Left renal pelvis (tissue), 4 donors: ENCODE results near the gene CCT4. TPM values are rescaled to one million over a fixed set of nuclear protein-coding genes. Genes with fewer than 3 reads are reported as not detected.
"Not testable (repeated sequence)": the region's sequence is repeated elsewhere in the genome, so short reads cannot be mapped to it uniquely, and the experiment has no call there.

Source experiments
- DNase-seq, 4 donors: peaks; one replicate each; pipeline ENCODE4 v3.0.0-alpha.2; 2013; ENCODE audit warnings: low read depth in 4 of 4, low spot score in 3 of 4
- polyA plus RNA-seq, 4 donors: library from polyadenylated mRNA; unstranded; fragments of 120-200 nt; gene quantifications; one replicate each; pipeline ENCODE4 v1.2.1, GENCODE V29; 2013; ENCODE audit not compliant: insufficient read length in 4 of 4

CCT4 gene
- polyA plus RNA-seq, 4 donors, result 134 to 202 (median 174) TPM

GRCh38 chr2:61879351-61879750, 9.1 kb downstream of the CCT4 start:
- DNase-seq, result not testable (repeated sequence)

- DNase-seq, result no peak
Measured at GRCh38 chr2:61878761-61879160, 9.7 kb downstream of the CCT4 start.

GRCh38 chr2:61877571-61878245, 10.7 kb downstream of the CCT4 start:
- no peak for DNase-seq

DNA sequence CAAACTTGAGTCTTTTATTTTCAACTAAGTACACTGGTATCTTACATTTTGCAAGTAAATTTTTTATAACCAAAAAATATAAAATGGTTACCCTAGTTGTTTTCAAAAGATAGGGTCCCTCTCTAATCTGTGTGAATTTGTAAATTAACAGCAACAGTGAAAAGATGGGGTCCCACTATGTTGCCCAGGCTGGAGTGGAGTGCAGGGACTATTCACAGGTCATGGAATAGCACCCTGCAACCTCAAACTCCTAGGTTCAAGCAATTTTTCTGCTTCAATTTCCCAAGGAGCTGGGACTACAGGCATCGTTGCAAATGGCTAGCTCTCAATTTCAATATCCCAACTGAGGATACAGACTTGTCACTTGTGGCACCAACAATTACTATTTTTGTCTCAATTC, 12.1 kb downstream of the CCT4 start:
- DNase-seq, result no peak

DNA sequence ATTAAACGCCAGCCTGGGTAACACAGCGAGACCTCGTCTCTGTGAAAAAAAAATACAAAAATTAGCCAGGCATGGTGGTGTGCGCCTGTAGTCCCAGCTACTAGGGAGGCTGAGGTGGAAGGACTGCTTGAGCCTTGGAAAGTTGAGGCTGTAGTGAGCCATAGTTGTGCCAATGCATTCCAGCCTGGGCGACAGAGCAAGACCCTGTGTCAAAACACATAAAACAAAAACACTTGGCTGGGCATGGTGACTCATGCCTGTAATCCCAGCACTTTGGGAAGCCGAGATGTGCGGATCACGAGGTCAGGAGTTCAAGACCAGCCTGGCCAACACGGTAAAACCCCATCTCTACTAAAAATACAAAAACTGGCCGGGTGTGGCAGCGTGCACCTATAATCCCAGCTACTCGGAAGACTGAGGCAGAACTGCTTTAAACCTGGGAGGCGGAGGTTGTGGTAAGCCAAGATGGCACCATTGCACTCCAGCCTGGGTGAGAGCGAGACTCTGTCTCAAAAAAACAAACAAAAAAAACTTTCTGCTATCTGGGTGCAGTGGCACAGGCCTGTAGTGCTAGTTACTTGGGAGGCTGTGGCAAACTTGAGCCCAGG, 21.9 kb downstream of the CCT4 start:
- not testable (repeated sequence) for DNase-seq

DNA sequence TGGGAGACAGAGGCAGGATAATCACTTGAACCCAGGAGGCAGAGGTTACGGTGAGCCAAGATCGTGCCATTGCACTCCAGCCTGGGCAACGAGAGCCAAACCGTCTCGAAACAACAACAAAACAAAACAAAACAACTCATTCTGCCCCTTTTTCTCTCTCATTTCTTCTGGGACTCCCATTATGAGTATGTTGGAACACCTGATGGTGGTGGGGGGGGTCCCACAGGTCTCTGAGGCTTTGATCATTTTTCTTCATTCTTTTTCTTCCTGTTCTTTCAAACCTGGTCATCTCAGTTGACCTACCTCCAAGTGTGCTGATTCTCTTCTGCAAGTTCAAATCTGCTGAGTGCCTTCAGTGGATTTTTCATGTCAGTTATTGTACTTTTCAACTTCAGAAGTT, 26.4 kb downstream of the CCT4 start:
- no peak for DNase-seq

DNA sequence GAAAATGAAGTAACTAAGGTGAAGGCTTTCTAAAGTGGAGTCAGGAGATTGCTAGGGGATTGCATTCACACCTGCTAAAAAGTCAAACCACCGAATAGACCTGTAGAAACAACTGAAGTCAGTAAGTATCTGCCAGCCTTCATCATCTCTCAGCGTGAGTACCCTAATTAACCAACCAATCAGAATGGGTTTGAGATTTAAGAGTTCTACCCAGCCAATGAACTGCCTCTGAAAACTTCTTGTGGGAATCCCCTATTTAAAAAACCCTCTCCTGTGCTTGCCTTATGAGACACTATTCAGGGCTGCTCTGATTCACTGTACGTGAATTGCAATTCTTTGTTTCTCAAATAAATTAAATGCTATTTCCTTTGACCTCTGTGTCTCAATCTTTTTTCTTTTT, 31.2 kb downstream of the CCT4 start:
- no peak for DNase-seq

GRCh38 chr2:61855318-61855613, 33.2 kb downstream of the CCT4 start:
- peak in 1 of 4 donors; percentile 10 for DNase-seq

- peak; percentile 91 to 95 (median 92) for DNase-seq
Measured at GRCh38 chr2:61854564-61855317, 33.7 kb downstream of the CCT4 start.

GRCh38 chr2:61853847-61854563, 34.5 kb downstream of the CCT4 start, which contains the start of gene FAM161A:
FAM161A (minus strand) TSS chr2:61854060; CDS start chr2:61854041, 19 bp downstream.
- peak; percentile 78 to 87 (median 85) for DNase-seq

DNA sequence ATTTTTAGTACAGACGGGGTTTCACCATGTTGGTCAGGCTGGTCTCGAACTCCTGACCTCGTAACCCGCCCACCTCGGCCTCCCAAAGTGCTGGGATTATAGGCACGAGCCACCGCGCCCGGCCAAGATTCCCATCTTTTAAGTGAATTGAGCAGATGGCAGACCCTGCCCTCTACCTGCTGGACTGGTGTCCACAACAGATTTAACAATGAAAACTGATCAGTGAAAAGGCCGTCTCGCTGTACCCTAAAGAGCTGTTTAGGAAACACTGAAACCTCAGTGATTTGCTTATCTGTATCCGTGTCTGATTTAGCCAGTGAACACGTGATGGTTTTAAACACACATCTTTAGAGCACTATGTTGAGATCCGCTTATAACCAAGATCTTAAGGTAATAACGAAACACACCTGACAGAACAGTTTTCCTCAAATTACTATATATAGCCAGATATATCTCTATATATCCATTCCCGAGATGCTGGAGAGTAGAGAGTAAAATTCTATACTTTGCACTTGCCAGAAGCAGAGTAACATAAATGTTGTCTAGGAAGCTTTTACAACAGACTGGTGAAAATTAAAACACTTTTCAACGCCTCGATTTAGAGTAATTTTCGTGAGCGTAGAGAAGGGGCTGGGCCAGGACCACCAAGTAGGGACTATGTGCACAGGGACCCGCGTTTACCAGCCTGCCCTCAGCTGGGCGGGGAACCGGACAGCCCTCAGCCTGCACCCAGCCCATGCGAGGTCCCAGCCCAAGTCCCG, 35.2 kb downstream of the CCT4 start:
- peak in 2 of 4 donors; percentile 0 to 3 for DNase-seq

DNA sequence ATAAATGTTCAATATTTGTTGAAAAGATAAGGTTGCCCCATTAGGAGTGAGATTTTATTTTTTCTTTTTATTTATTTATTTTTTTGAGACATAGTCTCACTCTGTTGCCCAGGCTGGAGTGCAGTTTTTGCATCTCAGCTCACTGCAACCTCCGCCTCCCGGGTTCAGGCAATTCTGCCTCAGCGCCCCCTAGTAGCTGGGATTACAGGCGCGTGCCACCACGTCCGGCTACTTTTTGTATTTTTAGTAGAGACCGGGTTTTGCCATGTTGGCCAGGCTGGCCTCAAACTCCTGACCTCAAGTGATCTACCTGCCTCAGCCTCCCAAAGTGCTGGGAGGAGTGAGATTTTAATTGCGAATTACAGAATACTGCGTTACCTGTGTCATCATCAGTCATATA, 37.2 kb downstream of the CCT4 start:
- DNase-seq, result not testable (repeated sequence)

- no peak for DNase-seq
Measured at GRCh38 chr2:61845320-61845719, 43.1 kb downstream of the CCT4 start.

DNA sequence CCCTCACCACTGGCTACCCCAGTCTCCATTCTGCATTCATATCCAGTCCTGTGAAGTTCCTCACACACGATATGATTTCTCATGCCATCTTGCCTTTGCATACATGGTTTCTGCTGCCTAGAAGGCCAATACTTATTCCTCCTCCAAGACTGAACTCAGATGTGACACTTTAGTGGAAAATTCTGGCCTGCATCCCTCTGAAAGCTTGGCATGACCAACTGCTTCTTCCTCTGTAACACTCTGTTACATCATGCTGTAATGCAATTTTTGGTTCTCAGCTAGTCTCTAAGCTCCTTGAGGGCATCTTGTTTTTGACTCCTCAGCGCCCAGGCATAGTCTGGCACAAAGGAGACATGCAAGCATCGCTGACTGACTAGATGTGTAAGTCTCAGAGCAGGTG, 47.2 kb downstream of the CCT4 start:
- no peak for DNase-seq

- DNase-seq, result no peak
Measured at GRCh38 chr2:61834893-61835292, 53.6 kb downstream of the CCT4 start.

DNA sequence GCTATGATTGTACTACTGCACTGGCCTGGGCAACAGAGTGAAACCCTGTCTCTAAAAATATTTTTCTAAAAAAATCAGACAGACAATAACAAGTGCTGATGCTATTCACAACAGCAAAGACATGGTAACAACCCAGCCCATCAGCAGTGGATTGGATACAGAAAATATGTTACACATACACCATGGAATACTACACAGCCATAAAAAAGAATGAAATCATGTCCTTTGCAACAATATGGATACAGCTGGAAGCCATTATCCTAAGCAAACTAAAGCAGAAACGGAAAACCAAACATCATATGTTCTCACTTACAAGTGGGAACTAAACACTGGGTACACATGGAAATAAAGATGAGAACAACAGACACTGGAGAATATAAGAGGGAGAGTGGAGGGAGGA, 54.5 kb downstream of the CCT4 start:
- DNase-seq, result no peak

DNA sequence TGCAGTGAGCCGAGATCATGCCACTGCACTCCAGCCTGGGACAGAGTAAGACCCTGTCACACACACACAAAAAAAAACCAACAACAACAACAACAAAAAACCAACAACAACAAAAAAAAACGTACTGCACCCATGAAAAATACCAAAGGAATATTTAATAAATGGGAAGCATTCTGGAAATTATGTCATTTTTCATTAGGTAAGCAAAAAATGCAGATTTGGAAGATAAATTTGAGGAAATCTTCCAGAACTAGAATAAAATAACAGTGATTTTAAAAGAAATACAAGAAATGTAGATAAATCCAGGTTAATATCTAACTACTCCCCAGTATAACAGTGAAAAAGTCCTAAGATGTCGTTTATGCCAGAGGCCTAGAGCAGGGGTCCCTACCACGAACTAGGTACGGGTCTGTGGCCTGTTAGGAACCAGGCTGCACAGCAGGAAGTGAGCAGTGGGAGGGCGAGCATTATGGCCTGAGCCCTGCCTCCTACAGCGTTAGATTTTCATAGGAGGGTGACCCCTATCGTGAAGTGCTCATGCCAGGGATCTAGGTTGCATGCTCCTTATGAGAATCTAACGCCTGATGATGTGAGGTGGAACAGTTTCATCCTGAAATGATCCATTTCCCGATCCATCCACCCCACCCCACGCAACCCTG, 56.1 kb downstream of the CCT4 start:
- DNase-seq, result no peak

- no peak for DNase-seq
Measured at GRCh38 chr2:61822255-61822654, 66.2 kb downstream of the CCT4 start.
